A673 (cell line): ENCODE data around the gene SCNN1A. TPM values are rescaled to one million over a fixed set of nuclear protein-coding genes. Genes with fewer than 3 reads are reported as not detected.
A peak's percentile ranks its signal among the peaks of the same experiment; 100 is the strongest.

Experiments used
- BruUV-seq: library from RNA; stranded (reverse); fragments of 400-500 nt; replicated peaks from 2 replicates; lab custom pipeline; 2021; lab: Mats Ljungman, UMichigan
- CTCF ChIA-PET: fragments of 300-600 bp; sonication (Branson Sonifier 250); formaldehyde crosslinking; loops from one replicate; lab custom pipeline; 2022; ENCODE audit warnings: antibody characterized with exemption; lab: Charles Lee
- POLR2A ChIA-PET: fragments of 300-600 bp; sonication (Branson Sonifier 250); formaldehyde crosslinking; loops from one replicate; lab custom pipeline; 2022; ENCODE audit warnings: antibody characterized with exemption; ENCODE audit not compliant: low non-redundant PET; lab: Charles Lee
- DNase-seq: peaks from one replicate; pipeline ENCODE4 v3.0.0-alpha.2; 2015; ENCODE audit warnings: low spot score
- H3K27ac ChIP-seq: fragments of 200-600 bp; sonication (generic); 2 replicates; pipeline ENCODE4 v1.5.1; 2016; ENCODE audit warnings: mixed run types, low read depth, mild to moderate bottlenecking, mixed read lengths, antibody characterized with exemption, low read length; ENCODE audit not compliant: poor library complexity, severe bottlenecking
- H3K27me3 ChIP-seq: fragments of 200-600 bp; sonication (generic); replicated peaks from 2 replicates; pipeline ENCODE4 v1.6.1; 2017; ENCODE audit warnings: mixed run types, low read depth, mild to moderate bottlenecking, mixed read lengths, antibody characterized with exemption, low read length; ENCODE audit not compliant: insufficient read depth, poor library complexity
- H3K36me3 ChIP-seq: fragments of 200-600 bp; sonication (generic); 2 replicates; pipeline ENCODE4 v1.6.1; 2016; ENCODE audit warnings: mixed run types, mild to moderate bottlenecking, mixed read lengths, antibody characterized with exemption, low read length; ENCODE audit not compliant: insufficient read depth, poor library complexity, severe bottlenecking
- H3K4me1 ChIP-seq: fragments of 200-600 bp; sonication (generic); 2 replicates; pipeline ENCODE4 v1.6.1; 2017; ENCODE audit warnings: mixed run types, mild to moderate bottlenecking, mixed read lengths, antibody characterized with exemption, low read length; ENCODE audit not compliant: insufficient read depth, poor library complexity, severe bottlenecking
- H3K4me3 ChIP-seq: fragments of 200-600 bp; sonication (generic); 2 replicates; pipeline ENCODE4 v1.5.1; 2016; ENCODE audit warnings: low read depth, mixed run types, mild to moderate bottlenecking, mixed read lengths, low read length; ENCODE audit not compliant: poor library complexity, severe bottlenecking
- H3K9me3 ChIP-seq: fragments of 200-600 bp; sonication (generic); 2 replicates; pipeline ENCODE4 v1.6.1; 2016; ENCODE audit warnings: mixed run types, low read depth, mild to moderate bottlenecking, mixed read lengths, antibody characterized with exemption, low read length; ENCODE audit not compliant: poor library complexity, severe bottlenecking
- EZH2 ChIP-seq: fragments of 200-600 bp; sonication (generic); IDR thresholded peaks from 2 replicates; pipeline ENCODE4 v1.6.1; 2017; ENCODE audit warnings: borderline replicate concordance, low read depth, mild to moderate bottlenecking, mixed read lengths, antibody characterized with exemption, low read length; ENCODE audit not compliant: poor library complexity, severe bottlenecking
- intact Hi-C: fragments of 100-400 bp; cut with micrococcal nuclease; formaldehyde crosslinking; loops from one replicate; pipeline ENCODE4 v1.10.0; 2022; ENCODE audit not compliant: unreplicated experiment
- total RNA-seq: library from RNA; stranded (reverse); gene quantifications from 2 replicates; pipeline ENCODE4 v1.2.3, GENCODE V29; 2021
- TF ChIP-seq, protein P1 (sequence below): fragments of 300-800, 200-600 bp; sonication (generic); conservative IDR thresholded peaks from 2 replicates; pipeline ENCODE4 v1.5.1; 2017; ENCODE audit warnings: low read depth, mild to moderate bottlenecking, antibody characterized with exemption, low read length, moderate library complexity, mixed read lengths

The SCNN1A gene
- total RNA-seq, 1 experiment from 2014 or later = not detected

DNA sequence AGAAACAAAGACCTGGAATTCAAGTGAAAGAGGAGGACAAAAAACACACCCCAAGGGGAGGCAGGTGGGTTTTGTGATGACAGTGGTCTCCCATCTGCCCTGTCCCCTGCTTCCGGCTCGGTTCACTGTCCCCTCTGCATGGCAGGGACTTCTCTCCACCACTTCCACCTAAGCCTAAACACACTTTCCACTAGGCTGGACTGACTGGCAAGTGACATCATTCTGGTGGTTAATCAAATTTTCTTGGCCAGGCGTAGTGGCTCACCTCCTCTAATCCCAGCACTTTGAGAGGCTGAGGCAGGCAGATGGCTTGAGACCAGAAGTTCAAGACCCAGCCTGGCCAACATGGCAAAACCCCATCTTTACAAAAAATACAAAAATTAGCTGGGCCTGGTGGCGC lies 53.0 kb downstream of the SCNN1A start:
- no peaks in the 10 kb centered on the region for H3K27me3 ChIP-seq
- TF ChIP-seq EZH2 = no peak
- TF ChIP-seq, protein P1, sequence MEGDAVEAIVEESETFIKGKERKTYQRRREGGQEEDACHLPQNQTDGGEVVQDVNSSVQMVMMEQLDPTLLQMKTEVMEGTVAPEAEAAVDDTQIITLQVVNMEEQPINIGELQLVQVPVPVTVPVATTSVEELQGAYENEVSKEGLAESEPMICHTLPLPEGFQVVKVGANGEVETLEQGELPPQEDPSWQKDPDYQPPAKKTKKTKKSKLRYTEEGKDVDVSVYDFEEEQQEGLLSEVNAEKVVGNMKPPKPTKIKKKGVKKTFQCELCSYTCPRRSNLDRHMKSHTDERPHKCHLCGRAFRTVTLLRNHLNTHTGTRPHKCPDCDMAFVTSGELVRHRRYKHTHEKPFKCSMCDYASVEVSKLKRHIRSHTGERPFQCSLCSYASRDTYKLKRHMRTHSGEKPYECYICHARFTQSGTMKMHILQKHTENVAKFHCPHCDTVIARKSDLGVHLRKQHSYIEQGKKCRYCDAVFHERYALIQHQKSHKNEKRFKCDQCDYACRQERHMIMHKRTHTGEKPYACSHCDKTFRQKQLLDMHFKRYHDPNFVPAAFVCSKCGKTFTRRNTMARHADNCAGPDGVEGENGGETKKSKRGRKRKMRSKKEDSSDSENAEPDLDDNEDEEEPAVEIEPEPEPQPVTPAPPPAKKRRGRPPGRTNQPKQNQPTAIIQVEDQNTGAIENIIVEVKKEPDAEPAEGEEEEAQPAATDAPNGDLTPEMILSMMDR = no peak
- H3K4me1 ChIP-seq = peaks cover 28% of the 10 kb centered on the region
- ChIA-PET CTCF (interaction anchor here (0.9 to 1.1 kb wide), 2 partner anchors 10 to 141 kb away, joined by 3 read pairs; no protein-coding TSS in a partner anchor), POLR2A (no interaction called here)
- no peaks in the 10 kb centered on the region for H3K36me3 ChIP-seq
- H3K4me3 ChIP-seq = no peak overlapping the region
- no peaks in the 10 kb centered on the region for H3K9me3 ChIP-seq
- intact Hi-C loops = loop anchor here (5.0 kb wide), 2 partner anchors 140 to 215 kb away; no protein-coding TSS in a partner anchor
- no TSS peak for BruUV-seq
- no peak for DNase-seq
- peak overlapping the region; percentile 82 for H3K27ac ChIP-seq

DNA sequence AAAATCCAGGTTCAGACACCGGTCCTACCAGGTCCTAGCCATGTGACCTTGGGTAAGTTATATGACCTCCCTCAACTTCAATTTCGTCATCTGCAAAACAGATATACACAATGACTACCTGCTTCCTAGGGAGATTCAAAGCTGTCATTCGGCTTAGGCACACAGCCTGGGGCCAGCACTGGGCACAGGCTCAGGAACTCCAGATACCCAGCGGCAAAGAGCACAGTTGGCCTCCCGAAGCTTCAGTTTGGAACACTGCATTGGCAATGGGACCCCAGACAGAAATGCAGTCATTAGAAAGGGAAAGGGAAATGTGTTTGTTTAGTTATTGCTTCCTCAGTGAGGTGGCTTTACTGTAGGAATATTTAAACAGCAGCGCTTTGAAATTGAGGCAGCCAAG lies 53.5 kb downstream of the SCNN1A start:
- Histone ChIP-seq H3K9me3 (no peaks in the 10 kb centered on the region), H3K27ac (peak overlapping the region; percentile 82), H3K27me3 (no peaks in the 10 kb centered on the region), H3K4me3 (no peak overlapping the region), H3K4me1 (peaks cover 28% of the 10 kb centered on the region), H3K36me3 (no peaks in the 10 kb centered on the region)
- TF ChIP-seq, protein P1 = no peak
- no peak for TF ChIP-seq EZH2
- no TSS peak for BruUV-seq
- DNase-seq = no peak
- POLR2A ChIA-PET = no interaction called here
- intact Hi-C loops = loop anchor here (5.0 kb wide), 2 partner anchors 140 to 215 kb away; no protein-coding TSS in a partner anchor
- CTCF ChIA-PET = no interaction called here

DNA sequence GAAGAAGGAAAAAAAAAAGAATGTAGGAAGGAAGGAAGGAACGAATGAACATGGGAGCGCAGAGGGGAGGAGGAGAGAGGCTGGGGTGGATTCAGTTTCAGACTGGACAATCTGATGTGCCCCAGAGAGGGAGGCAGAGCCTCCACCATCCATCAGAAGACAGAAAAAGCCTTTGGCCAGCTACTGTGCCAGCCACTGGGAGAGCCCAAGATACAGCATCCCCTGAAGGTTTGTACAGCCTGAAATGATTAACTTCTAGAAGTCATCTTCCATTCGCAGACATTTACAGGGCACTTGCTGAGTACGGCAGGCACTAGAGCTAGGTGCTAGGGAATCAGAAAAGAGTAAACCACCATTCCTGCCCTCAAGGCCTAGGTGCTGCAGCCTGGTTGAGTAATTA lies 55.9 kb downstream of the SCNN1A start:
- Histone ChIP-seq H3K27me3 (no peaks in the 10 kb centered on the region), H3K27ac (no peak overlapping the region), H3K9me3 (no peaks in the 10 kb centered on the region), H3K36me3 (no peaks in the 10 kb centered on the region), H3K4me3 (no peak overlapping the region), H3K4me1 (peaks cover 21% of the 10 kb centered on the region)
- no peak for TF ChIP-seq EZH2
- TF ChIP-seq, protein P1 = no peak
- no TSS peak for BruUV-seq
- ChIA-PET POLR2A (no interaction called here), CTCF (no interaction called here)
- intact Hi-C loops = no loop called here
- no peak for DNase-seq
